SK-N-SH treated with all-trans-retinoic acid at 6 μM for 48 hours (cell line): ENCODE results near the gene ESF1.

Experiments
- ARNTL ChIP-seq: fragments of 450-650 bp; formaldehyde crosslinking; IDR thresholded peaks from 2 replicates; pipeline ENCODE4 v1.5.0; 2020; ENCODE audit warnings: low read depth, mild to moderate bottlenecking, moderate library complexity, borderline replicate concordance
- CREB5 ChIP-seq: fragments of 250-450 bp; sonication (Bioruptor Pico); IDR thresholded peaks from 2 replicates; pipeline ENCODE4 v1.5.1; 2020; ENCODE audit warnings: low read depth, mild to moderate bottlenecking, moderate library complexity
- CSDC2 ChIP-seq: fragments of 250-450 bp; sonication (Bioruptor Pico); IDR thresholded peaks from 2 replicates; pipeline ENCODE4 v1.5.0; 2020; ENCODE audit warnings: mild to moderate bottlenecking, moderate library complexity
- PATZ1 ChIP-seq: fragments of 250-450 bp; sonication (Bioruptor Pico); IDR thresholded peaks from 2 replicates; pipeline ENCODE4 v1.8.0; 2020; ENCODE audit warnings: mild to moderate bottlenecking, moderate library complexity, borderline replicate concordance
- POU6F1 ChIP-seq: fragments of 250-450 bp; sonication (Bioruptor Pico); IDR thresholded peaks from 2 replicates; pipeline ENCODE4 v1.8.0; 2021; ENCODE audit warnings: low read depth, mild to moderate bottlenecking, moderate library complexity, borderline replicate concordance
- PPARA ChIP-seq: fragments of 250-450 bp; sonication (Bioruptor Pico); IDR thresholded peaks from 2 replicates; pipeline ENCODE4 v1.5.0; 2020; ENCODE audit warnings: mild to moderate bottlenecking, borderline replicate concordance
- RARB ChIP-seq: fragments of 250-450 bp; sonication (Bioruptor Pico); IDR thresholded peaks from 2 replicates; pipeline ENCODE4 v1.8.0; 2021; ENCODE audit warnings: mild to moderate bottlenecking, moderate library complexity
- SNAI2 ChIP-seq: fragments of 250-450 bp; sonication (Bioruptor Pico); IDR thresholded peaks from 2 replicates; pipeline ENCODE4 v1.5.0; 2020; ENCODE audit warnings: mild to moderate bottlenecking, moderate library complexity
- TCF4 ChIP-seq: fragments of 250-450 bp; sonication (Bioruptor Pico); IDR thresholded peaks from 2 replicates; pipeline ENCODE4 v1.8.0; 2021; ENCODE audit warnings: mild to moderate bottlenecking, moderate library complexity, borderline replicate concordance
- TSHZ2 ChIP-seq: fragments of 250-450 bp; sonication (Bioruptor Pico); IDR thresholded peaks from 2 replicates; pipeline ENCODE4 v1.5.0; 2020; ENCODE audit warnings: mild to moderate bottlenecking, moderate library complexity
- ZFP3 ChIP-seq: fragments of 250-450 bp; sonication (Bioruptor Pico); IDR thresholded peaks from 2 replicates; pipeline ENCODE4 v1.5.0; 2020; ENCODE audit warnings: mild to moderate bottlenecking, moderate library complexity
- ZNF565 ChIP-seq: fragments of 450-650 bp; formaldehyde crosslinking; conservative IDR thresholded peaks from 2 replicates; pipeline ENCODE4 v1.5.0; 2020; ENCODE audit warnings: low read depth, mild to moderate bottlenecking, moderate library complexity
- ZNF70 ChIP-seq: fragments of 450-650 bp; formaldehyde crosslinking; IDR thresholded peaks from 2 replicates; pipeline ENCODE4 v1.5.0; 2020; ENCODE audit warnings: mild to moderate bottlenecking, moderate library complexity

- no peak for TF ChIP-seq TCF4 (CRISPR knock-in tag)
- TF ChIP-seq ARNTL (CRISPR knock-in tag), result no peak
- no peak for TF ChIP-seq SNAI2 (CRISPR knock-in tag)
- no peak for TF ChIP-seq RARB (CRISPR knock-in tag)
- TF ChIP-seq CSDC2 (CRISPR knock-in tag), result no peak
- TF ChIP-seq ZFP3, result no peak
- TF ChIP-seq PPARA (CRISPR knock-in tag), result no peak
- no peak for TF ChIP-seq PATZ1 (CRISPR knock-in tag)
- TF ChIP-seq ZNF565 (CRISPR knock-in tag), result no peak
- TF ChIP-seq ZNF70 (CRISPR knock-in tag), result no peak
- no peak for TF ChIP-seq TSHZ2 (CRISPR knock-in tag)
- no peak for TF ChIP-seq CREB5 (CRISPR knock-in tag)
- TF ChIP-seq POU6F1 (CRISPR knock-in tag), result no peak
Measured at GRCh38 chr20:13694420-13695150, 90.1 kb downstream of the ESF1 start.
